Calu3 (cell line): Measurements from ENCODE around the gene KCNE2. TPM values are rescaled to one million over a fixed set of nuclear protein-coding genes. Genes with fewer than 3 reads are reported as not detected.

ENCODE experiments used
- BruUV-seq: library from RNA; stranded (reverse); fragments of 400-500 nt; replicated peaks from 2 replicates; lab custom pipeline; 2021; lab: Mats Ljungman, UMichigan
- CTCF ChIA-PET: fragments of 300-600 bp; sonication (Branson Sonifier 250); formaldehyde crosslinking; loops from one replicate; lab custom pipeline; 2022; ENCODE audit warnings: antibody characterized with exemption; lab: Charles Lee
- DNase-seq: peaks from one replicate; pipeline ENCODE4 v3.0.0; 2022
- H3K27ac Mint-ChIP-seq: one replicate; pipeline ENCODE4 v1.8.0; 2022; ENCODE audit warnings: mixed read lengths; ENCODE audit not compliant: unreplicated experiment
- H3K27me3 Mint-ChIP-seq: one replicate; pipeline ENCODE4 v1.8.0; 2022; ENCODE audit warnings: mixed read lengths; ENCODE audit not compliant: unreplicated experiment
- H3K36me3 Mint-ChIP-seq: one replicate; pipeline ENCODE4 v1.8.0; 2022; ENCODE audit warnings: mild to moderate bottlenecking, moderate library complexity, mixed read lengths; ENCODE audit not compliant: insufficient read depth, unreplicated experiment
- H3K4me1 Mint-ChIP-seq: one replicate; pipeline ENCODE4 v1.8.0; 2022; ENCODE audit warnings: mild to moderate bottlenecking, low read depth, mixed read lengths; ENCODE audit not compliant: unreplicated experiment
- H3K4me3 Mint-ChIP-seq: one replicate; pipeline ENCODE4 v1.8.0; 2022; ENCODE audit warnings: mild to moderate bottlenecking, low read depth, moderate library complexity, mixed read lengths; ENCODE audit not compliant: unreplicated experiment
- H3K9me3 Mint-ChIP-seq: one replicate; pipeline ENCODE4 v1.8.0; 2022; ENCODE audit warnings: low read depth, mixed read lengths; ENCODE audit not compliant: unreplicated experiment
- CTCF ChIP-seq: fragments of 200-600 bp; IDR thresholded peaks from one replicate; pipeline ENCODE4 v1.8.0; 2022; ENCODE audit warnings: antibody characterized with exemption; ENCODE audit not compliant: unreplicated experiment
- intact Hi-C: fragments of 100-400 bp; cut with micrococcal nuclease; formaldehyde crosslinking; loops from one replicate; pipeline ENCODE4 v1.10.0; 2022; ENCODE audit not compliant: unreplicated experiment
- total RNA-seq: library from RNA; stranded (reverse); gene quantifications from 2 replicates; pipeline ENCODE4 v1.2.3, GENCODE V29; 2022

Gene KCNE2
- total RNA-seq, 1 experiment from 2014 or later, result not detected

- CTCF ChIA-PET, result interaction anchor here (0.6 to 1.0 kb wide), 2 partner anchors 12 to 1150 kb away, joined by 4 read pairs; no protein-coding TSS in a partner anchor
- Mint-ChIP-seq H3K27me3 (peaks cover 31% of the 10 kb centered on the region), H3K4me1 (peaks cover 8% of the 10 kb centered on the region), H3K27ac (no peak overlapping the region), H3K36me3 (no peaks in the 10 kb centered on the region), H3K4me3 (peak overlapping the region; percentile 24), H3K9me3 (no peaks in the 10 kb centered on the region)
- BruUV-seq, result no TSS peak
- no peak for TF ChIP-seq CTCF
- intact Hi-C loops, result no loop called here
- no peak for DNase-seq
Observed at GRCh38 chr21:34362136-34362444, 1.7 kb upstream of the KCNE2 start.

GRCh38 chr21:34362670-34363069 lies 1.1 kb upstream of the KCNE2 start:
- no TSS peak for BruUV-seq
- H3K27ac Mint-ChIP-seq, result no peak overlapping the region
- H3K36me3 Mint-ChIP-seq, result no peaks in the 10 kb centered on the region
- no peak for TF ChIP-seq CTCF
- CTCF ChIA-PET, result interaction anchor here (1.0 kb wide), 1 partner anchor 11 kb away, joined by 4 read pairs; no protein-coding TSS in a partner anchor
- H3K27me3 Mint-ChIP-seq, result peaks cover 25% of the 10 kb centered on the region
- intact Hi-C loops, result no loop called here
- peaks cover 8% of the 10 kb centered on the region for H3K4me1 Mint-ChIP-seq
- no peak overlapping the region for H3K4me3 Mint-ChIP-seq
- H3K9me3 Mint-ChIP-seq, result no peaks in the 10 kb centered on the region
- DNase-seq, result no peak

- Mint-ChIP-seq H3K4me3 (no peak overlapping the region), H3K9me3 (no peaks in the 10 kb centered on the region), H3K27me3 (peaks cover 17% of the 10 kb centered on the region), H3K27ac (no peak overlapping the region), H3K4me1 (peaks cover 8% of the 10 kb centered on the region), H3K36me3 (no peaks in the 10 kb centered on the region)
- no peak for TF ChIP-seq CTCF
- intact Hi-C loops, result no loop called here
- no TSS peak for BruUV-seq
- CTCF ChIA-PET, result no interaction called here
- no peak for DNase-seq
Observed at GRCh38 chr21:34364921-34365320, 1.1 kb downstream of the KCNE2 start.

- no peak for TF ChIP-seq CTCF
- Mint-ChIP-seq H3K4me3 (no peak overlapping the region), H3K36me3 (no peaks in the 10 kb centered on the region), H3K27ac (no peak overlapping the region), H3K27me3 (peaks cover 20% of the 10 kb centered on the region), H3K4me1 (peaks cover 8% of the 10 kb centered on the region), H3K9me3 (no peaks in the 10 kb centered on the region)
- BruUV-seq, result no TSS peak
- DNase-seq, result no peak
- CTCF ChIA-PET, result no interaction called here
- intact Hi-C loops, result no loop called here
Observed at GRCh38 chr21:34365809-34366208, 2.0 kb downstream of the KCNE2 start.
